HG02678 (cell line): Measurements from ENCODE around the gene COL23A1.
A peak's percentile ranks its signal among the peaks of the same experiment; 100 is the strongest.
"Not testable (repeated sequence)": the region's sequence is repeated elsewhere in the genome, so short reads cannot be mapped to it uniquely, and the experiment has no call there.

Source experiments
- ATAC-seq: cut with Tn5 transposase; IDR thresholded peaks from one replicate; pipeline ENCODE4 v1.9.1; 2021; ENCODE audit warnings: mild to moderate bottlenecking, moderate library complexity; ENCODE audit not compliant: unreplicated experiment

COL23A1 gene

GRCh38 chr5:178205749-178206047, 384.5 kb downstream of the COL23A1 start:
- no peak for ATAC-seq

- ATAC-seq = peak; percentile 61
Measured at GRCh38 chr5:178204935-178205748, 385.1 kb downstream of the COL23A1 start.

GRCh38 chr5:178204182-178204934, 385.8 kb downstream of the COL23A1 start, which contains the start of gene HNRNPAB:
Gene HNRNPAB, plus strand, starts transcription at chr5:178204533. Its CDS starts 305 bp downstream, at chr5:178204838.
- peak; percentile 82 for ATAC-seq

- ATAC-seq = no peak
Measured at GRCh38 chr5:178203670-178204181, 386.5 kb downstream of the COL23A1 start.

GRCh38 chr5:178202541-178202940, 387.7 kb downstream of the COL23A1 start:
- ATAC-seq = no peak

GRCh38 chr5:178201927-178202235, 388.3 kb downstream of the COL23A1 start:
- ATAC-seq = no peak

- no peak for ATAC-seq
Measured at GRCh38 chr5:178201221-178201926, 388.8 kb downstream of the COL23A1 start.

GRCh38 chr5:178199581-178200434, 390.4 kb downstream of the COL23A1 start:
- ATAC-seq = no peak

- ATAC-seq = no peak
Measured at GRCh38 chr5:178198706-178199105, 391.5 kb downstream of the COL23A1 start.

- not testable (repeated sequence) for ATAC-seq
Measured at GRCh38 chr5:178198151-178198550, 392.0 kb downstream of the COL23A1 start.

GRCh38 chr5:178196986-178197385, 393.2 kb downstream of the COL23A1 start:
- ATAC-seq = no peak

- ATAC-seq = no peak
Measured at GRCh38 chr5:178196281-178196812, 393.8 kb downstream of the COL23A1 start.

- no peak for ATAC-seq
Measured at GRCh38 chr5:178194026-178194425, 396.2 kb downstream of the COL23A1 start.

GRCh38 chr5:178193251-178193809, 396.9 kb downstream of the COL23A1 start:
- no peak for ATAC-seq

- ATAC-seq = no peak
Measured at GRCh38 chr5:178192787-178193186, 397.4 kb downstream of the COL23A1 start.

GRCh38 chr5:178192244-178192643, 397.9 kb downstream of the COL23A1 start:
- ATAC-seq = no peak

- ATAC-seq = no peak
Measured at GRCh38 chr5:178191661-178192060, 398.5 kb downstream of the COL23A1 start.

- no peak for ATAC-seq
Measured at GRCh38 chr5:178189433-178189832, 400.8 kb downstream of the COL23A1 start.
